ENCODE data around the gene RBKS.
A peak's percentile ranks its signal among the peaks of the same experiment; 100 is the strongest.
"Not testable (repeated sequence)": the region's sequence is repeated elsewhere in the genome, so short reads cannot be mapped to it uniquely, and the experiment has no call there.

RBKS gene

DNA sequence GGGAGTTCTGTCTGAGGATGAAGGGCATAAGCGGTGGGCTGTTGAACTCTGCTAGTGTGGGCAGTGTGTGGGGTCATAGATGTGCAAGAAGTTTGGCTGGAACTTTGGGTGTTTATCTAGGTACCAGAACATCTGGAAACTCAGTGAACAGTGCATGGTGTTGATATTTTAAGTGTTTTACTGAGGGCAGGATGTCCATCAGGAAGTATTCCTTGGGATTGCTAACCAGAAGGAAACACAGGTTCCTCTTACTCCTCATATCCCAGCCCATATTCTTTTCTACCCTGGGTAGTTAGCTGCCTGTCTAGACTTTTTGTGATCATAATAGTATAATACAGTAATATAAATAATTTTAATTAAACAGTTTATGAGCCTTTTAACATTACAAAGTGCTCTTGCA, 15.9 kb upstream of the RBKS start:
- DNase-seq (ENCODE audit: low read depth in 2 of 2), result no peak

DNA sequence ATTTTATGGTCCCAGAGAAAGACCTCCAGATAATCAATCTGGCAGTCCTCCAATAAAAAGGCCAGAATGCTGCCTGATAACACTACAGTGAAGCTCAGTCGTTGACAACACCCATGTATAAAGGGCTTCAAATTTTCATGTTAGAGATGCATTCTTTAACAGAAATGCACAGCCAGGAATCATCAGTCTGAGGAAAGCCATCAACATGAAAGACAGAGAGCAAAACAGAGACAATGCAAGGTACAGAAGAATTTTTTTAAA, 14.1 kb upstream of the RBKS start:
- no peak for DNase-seq (ENCODE audit: low read depth in 2 of 2)

DNA sequence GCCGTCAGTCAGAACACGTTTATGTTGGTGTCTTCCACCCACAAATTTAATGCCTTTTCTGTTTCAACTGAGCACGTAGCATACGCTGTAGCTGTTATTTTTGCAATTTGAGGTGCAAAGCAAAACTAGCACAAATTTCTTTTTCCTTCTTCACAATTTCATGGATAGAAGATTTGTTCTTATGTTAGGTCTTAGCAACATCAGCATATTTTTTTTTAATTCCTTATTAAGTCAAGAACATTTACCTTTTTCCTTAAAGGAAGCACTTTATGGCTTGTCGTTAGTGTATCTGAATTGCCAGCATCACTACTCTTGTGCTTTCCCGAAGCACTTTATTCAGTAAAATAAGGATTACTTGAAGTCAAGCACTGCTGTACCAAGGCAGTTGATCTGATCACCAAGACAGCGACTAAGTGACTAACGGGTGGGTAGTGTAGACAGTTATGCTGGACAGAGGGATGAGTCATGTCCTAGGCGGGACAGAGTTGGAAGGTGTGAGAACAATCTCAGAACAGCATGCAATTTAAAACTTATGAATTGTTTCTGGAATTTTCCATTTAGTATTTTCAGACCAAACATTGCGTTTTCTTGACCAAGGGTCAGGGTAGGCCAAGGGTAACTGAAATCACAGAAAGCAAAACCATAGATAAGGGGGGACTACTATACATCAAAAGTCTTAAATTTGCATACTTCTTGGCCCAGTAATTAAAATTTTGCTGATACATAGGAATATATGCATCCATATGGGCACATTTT, 13.6 kb upstream of the RBKS start:
- DNase-seq (ENCODE audit: low read depth in 2 of 2), result no peak

DNA sequence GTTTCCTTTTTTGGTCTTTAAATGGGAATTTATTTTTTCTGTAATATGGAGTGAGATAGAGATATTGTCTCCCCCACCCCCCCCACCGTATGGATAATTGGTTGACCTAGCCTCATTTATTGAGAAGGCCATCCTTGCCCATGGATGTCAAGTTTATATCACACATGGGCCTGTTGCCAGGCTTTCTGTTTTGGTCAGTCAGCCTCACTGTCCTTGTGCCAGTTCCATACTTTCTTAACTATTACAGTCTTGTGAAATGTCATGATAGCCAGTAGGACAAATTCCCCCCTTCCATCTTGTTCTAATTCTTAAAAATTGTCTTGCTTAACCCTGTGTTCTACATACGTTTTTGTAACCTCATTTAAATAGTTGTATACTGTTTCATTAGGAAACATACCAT, 12.8 kb upstream of the RBKS start:
- DNase-seq (ENCODE audit: low read depth in 2 of 2), result no peak

DNA sequence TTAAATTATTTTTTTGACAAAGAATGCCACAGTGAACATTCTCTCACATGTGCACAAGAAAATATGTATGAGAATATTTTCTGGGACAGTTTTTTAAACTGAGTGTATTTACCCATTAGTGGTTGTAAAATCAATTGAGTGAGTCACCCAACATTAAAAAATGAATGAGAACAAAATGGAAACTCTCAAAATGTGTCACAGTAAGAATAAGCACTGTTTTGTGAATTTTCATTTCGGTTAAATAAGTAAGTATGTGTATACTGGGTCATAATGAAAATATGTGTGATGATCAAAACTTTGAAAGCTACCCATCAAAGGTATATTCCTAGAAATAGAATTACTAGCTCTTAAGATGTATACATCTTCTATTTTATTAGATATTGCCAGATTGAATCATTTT, 11.9 kb upstream of the RBKS start:
- DNase-seq (ENCODE audit: low read depth in 2 of 2), result no peak

DNA sequence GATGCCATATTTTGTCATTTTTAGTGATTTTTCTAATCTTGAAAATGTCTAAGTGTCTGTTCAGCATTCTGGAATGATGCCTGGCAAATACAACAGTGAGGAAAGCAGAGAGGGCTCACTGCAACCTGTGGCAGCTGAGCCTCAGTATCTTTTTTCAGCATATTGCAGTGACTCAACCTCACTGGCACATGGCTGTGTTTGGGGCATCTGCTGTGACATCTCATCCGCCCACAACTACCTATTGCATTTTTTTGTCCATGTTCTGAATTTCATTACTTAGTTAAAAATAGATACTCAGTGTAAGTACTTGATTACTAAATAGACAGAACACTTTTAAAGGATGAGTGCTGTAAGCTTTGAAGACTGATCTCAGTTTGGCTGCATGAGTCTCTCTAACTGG, 11.0 kb upstream of the RBKS start:
- DNase-seq (ENCODE audit: low read depth in 2 of 2), result peak in 1 of 2 donors; percentile 8

DNA sequence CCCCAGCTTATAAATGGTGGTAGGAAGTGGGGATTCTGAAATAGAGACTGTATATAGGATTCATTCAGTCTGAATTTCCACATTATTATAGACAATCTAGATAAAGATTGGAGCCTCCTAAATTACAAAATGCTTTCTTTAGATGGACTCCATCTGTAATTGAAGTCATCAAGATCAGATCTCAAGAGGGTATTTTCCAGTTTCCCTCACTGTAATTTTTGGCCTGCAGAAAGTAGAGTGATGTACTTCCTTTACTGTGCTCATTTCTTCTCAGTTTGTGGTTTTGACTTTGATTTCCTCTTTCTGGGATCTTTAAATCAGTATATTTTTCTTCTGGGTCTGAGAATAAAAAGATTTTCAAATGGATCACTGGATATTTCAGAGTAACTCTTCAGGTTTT, 7.5 kb upstream of the RBKS start:
- no peak for DNase-seq (ENCODE audit: low read depth in 2 of 2)

DNA sequence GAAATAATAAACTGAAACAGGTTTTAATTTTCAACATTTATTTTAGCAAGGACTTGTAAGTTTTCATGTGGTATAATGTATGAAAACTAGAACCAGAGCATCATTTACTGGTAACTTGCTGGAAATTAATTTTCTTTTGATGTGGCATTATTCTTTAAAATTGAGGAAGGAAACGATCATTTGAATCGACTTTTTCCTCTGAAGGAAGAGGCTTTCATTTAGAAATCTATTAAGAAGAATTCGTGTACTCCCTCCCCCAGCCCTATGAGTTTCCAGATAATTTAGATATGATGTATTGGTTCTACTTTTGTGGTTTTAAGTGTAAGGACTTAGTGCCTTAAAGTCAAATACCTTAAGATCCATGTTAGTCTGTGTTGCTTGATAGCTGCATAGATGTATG, 2.8 kb upstream of the RBKS start:
- DNase-seq (ENCODE audit: low read depth in 2 of 2), result no peak

DNA sequence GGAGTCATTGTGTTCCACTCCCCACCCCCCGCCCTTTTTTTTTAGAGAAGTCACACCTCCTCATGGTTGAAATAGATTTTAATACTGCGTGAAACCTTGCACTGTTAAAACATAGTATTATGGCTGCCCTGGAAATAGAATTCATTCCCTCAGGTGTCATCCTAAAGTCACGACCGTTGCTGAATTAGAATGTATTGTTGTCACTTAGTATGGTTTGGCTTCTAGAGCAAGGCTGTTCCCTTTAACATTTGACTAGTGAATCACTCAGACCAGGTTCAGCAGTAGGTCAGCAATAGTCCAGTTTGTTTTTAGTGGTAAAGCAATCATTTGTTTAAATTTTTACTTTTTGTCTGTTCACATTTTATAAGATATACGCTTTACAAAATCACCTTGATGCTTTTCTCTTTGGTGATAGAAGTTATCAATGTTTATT, 1.5 kb upstream of the RBKS start:
- no peak for DNase-seq (ENCODE audit: low read depth in 2 of 2)

DNA sequence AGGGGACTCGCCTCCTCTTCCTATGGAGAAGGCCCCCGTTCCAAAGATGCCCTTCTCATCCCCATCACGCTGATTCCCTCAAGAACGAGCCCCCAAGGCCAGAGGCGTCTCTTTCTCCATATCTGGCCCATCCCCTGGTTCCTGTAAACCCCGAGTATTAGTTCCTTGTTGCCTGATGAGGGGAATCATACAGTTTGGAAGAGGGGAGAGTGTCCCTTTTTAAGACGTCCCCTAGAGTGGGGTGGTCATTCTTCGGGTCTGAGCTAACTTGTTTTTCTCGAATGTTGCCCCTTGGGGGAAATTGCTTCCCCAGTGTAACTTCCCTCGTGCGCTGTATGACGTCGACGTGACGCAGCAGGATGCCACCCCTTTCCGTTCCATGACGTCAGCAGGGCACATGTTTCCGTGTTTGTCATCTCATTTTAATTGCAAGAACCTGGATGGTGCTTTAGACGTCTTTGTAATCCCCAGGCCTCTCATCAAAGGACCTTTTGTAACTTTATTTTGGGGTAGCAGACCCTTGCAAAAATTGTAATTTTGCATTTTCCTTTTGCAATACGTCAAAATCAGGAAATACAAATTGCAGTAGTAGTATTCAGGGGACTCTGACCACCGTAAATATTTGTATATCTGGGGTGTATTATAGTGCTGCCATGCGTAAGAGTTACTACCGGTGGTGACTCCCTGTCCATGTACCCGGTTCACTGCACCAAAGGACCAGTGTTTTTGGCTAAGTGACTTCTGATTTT, 911 bp upstream of the RBKS start:
- peak; percentile 67 to 88 for DNase-seq (ENCODE audit: low read depth in 2 of 2)

DNA sequence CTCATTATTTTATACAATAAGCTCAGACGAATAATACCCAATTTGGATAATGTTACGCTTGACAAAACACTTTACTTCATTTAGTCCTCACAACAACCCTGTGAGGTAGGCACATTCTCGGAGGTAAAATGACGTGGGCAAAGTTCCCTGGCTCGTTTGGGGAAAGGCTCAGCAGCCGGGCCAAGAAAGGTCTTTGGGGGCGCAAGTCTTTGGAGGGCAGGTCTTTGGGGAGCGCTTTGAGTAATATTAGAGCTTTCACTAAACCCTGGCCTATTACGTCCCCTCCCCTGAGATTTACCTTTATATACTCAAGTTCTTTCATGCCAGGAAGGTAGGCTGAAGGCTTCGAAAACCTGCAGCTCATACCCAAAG, 427 bp downstream of the RBKS start:
- no peak for DNase-seq (ENCODE audit: low read depth in 2 of 2)

DNA sequence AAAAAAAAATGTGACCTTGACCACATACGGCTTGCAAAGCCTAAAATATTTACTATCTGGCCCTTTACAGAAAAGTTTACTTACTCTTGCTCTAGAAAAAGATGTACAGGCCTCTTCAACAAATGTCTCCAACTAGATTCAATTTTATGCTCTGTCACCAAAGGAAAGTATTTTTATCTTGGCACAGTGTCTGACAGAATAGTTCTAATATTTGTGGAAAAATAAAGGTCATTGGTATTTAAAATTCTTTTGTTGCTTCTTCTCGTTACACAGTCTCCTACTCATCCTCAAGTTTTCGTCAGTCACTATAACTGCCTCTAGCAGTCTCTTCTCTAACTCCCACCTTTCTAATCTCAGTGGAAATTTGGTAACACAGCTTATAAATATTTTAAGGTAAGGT, 1.4 kb downstream of the RBKS start:
- DNase-seq (ENCODE audit: low read depth in 2 of 2), result no peak

DNA sequence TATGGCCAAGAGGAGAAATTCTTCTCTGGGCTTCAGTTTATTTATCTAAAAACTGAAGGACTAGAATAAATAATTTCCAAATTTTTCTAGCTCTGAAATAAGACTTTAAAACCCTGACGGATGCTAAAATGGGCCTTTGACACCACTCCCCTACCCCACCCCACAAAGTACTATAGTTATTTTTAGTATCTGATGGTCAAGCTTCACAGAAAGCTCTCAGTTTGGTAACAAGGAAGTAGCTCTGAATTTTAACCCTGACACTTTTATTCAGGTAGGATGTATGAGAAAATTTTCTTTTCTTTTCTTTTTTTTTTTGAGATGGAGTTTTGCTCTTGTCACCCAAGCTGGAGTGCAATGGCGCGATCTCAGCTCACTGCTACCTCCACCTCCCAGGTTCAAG, 2.4 kb downstream of the RBKS start:
- DNase-seq (ENCODE audit: low read depth in 2 of 2), result no peak

DNA sequence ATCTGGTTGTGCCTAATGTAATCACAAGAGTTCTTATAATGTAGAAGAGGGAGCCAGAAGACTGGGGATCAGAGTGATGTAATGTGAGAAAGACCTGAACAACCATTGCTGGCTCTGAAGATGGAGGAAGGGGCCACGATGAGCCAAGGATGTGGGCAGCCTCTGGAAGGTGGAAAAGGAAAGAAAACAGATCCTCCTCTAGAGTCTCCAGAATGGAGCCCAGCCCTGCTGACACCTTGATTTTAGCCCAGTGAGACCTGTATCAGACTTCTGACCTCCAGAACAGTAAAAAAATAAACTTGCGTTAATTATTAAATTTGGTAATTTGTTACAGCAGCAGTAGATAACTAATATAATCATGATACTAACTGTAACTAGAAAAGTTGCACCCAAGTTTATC, 3.1 kb downstream of the RBKS start:
- DNase-seq (ENCODE audit: low read depth in 2 of 2), result no peak

DNA sequence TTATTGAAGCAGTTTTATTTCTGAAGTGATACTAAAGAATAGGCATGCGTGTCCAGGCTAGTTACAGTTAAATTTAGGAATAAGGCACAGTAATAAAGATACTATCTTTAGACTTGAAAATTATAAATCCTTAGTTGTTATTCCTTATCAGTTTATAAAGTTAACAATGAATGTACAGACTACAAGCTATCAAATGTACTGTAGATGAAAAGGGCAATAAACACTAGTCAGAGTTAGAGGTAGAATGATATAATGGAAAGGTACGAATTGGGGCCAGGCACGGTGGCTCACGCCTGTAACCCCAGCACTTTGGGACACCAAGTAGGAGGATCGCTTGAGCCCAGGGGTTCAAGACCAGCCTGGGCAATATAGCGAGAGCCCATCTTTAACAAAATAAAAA, 3.9 kb downstream of the RBKS start:
- no peak for DNase-seq (ENCODE audit: low read depth in 2 of 2)

DNA sequence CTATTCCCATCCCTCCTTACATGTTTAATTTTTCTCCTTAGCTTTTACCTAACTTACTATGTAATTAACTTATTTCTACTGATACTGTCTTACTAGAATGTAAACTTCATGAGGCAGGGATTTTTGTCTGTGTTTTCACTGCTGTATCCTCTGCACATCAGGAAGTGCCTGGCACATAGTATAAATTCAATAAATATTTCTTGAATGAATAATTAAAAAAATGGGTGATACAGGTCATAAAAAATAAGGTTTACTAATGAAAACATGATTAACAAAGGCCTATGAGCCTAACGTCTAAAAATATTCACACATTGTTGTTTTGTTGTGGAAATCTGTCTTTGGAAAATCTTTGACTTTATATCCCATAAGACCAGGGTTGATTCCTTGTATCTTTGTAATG, 4.5 kb downstream of the RBKS start:
- no peak for DNase-seq (ENCODE audit: low read depth in 2 of 2)

DNA sequence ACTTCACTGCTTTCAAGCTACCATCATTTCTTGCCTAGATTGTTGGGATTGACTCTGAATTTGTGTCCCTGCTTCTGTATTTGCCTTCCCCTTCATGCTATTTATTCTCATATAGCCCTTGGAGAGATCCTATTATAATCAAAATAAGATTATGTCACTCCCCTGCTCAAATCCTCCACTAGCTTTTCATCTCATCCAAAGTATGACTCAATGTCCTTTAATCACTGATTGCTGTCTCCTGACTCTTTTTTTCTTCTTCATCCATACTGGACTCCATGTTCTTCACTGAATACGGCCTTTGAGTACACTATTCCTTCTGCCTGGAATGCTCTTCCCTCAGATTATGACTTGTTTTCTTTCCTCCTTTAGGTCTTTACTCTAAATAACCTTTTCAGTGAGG, 5.0 kb downstream of the RBKS start:
- DNase-seq (ENCODE audit: low read depth in 2 of 2), result no peak

DNA sequence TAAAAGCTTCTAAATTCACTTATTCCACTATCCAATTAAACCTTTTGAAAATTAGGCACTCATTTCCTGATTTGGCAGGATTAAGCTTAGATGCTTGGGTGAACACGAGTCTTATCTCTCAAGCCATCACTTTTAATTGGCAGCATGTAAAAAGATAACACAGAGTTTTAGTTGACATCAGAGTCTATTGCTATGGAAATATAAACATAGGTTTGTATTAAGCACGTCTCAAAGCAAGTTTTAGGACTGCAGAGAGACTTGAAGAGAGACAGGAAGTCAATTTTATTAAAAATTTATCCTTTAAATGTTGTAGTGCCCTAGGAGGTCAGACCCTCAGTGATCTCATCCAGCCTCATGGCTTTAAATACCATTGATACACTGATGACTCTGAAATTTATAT, 5.6 kb downstream of the RBKS start:
- no peak for DNase-seq (ENCODE audit: low read depth in 2 of 2)

DNA sequence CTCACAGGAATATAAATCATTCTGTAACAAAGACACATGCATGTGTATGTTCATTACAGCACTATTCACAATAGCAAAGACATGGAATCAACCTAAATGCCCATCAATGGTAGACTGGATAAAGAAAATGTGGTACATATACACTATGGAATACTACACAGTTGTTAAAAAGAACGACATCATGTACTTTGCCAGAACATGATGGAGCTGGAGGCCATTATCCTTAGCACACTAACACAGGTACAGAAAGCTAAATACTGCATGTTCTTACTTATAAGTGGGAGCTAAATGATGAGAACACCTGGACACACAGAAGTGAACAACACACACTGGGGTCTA, 7.6 kb downstream of the RBKS start:
- DNase-seq (ENCODE audit: low read depth in 2 of 2), result not testable (repeated sequence)

DNA sequence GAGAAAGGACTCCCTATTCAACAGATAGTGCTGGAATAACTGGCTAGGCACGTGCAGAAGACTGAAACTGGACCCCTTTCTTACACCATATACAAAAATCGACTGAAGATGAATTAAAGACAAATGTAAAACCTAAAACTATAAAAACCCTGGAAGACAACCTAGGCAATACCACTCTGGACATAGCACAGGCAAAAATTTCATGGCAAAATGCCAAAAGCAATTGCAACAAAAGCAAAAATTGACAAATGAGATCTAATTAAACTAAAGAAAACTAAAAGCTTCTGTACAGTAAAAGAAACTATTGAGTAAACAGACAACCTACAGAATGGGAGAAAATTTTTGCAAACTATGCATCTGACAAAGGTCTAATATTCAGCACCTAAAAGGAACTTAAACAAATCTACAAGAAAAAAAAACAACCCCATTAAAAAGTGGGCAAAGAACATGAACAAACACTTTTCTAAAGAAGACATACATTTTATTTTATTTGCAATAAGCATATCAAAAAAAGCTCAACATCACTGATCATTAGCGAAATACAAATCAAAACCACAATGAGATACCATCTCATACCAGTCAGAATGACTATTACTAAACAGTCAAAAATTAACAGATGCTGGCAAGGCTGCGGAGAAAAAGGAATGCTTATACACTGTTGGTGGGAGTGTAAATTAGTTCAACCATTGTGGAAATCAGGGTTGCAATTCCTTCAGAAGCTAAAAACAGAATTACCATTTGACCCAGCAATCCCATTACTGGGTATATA, 8.2 kb downstream of the RBKS start:
- DNase-seq (ENCODE audit: low read depth in 2 of 2), result not testable (repeated sequence)

DNA sequence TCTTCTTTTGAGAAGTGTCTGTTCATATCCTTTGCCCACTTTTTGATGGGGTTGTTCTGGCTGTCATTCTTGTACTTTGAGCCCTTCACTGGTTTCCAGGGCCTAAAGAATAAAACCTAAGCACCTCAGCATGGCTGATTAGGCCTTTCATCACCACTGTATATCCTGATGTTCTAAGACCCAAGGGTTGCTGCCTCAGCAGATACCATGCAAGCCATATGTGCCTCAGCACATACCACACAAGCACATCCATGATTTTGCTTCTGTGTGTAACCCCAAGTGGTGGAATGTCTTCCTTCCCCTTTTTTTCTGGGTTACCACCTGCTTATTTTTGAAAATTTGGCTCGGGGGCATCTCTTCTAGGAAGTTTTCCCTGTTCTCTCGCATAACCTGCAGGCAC, 11.4 kb downstream of the RBKS start:
- no peak for DNase-seq (ENCODE audit: low read depth in 2 of 2)

DNA sequence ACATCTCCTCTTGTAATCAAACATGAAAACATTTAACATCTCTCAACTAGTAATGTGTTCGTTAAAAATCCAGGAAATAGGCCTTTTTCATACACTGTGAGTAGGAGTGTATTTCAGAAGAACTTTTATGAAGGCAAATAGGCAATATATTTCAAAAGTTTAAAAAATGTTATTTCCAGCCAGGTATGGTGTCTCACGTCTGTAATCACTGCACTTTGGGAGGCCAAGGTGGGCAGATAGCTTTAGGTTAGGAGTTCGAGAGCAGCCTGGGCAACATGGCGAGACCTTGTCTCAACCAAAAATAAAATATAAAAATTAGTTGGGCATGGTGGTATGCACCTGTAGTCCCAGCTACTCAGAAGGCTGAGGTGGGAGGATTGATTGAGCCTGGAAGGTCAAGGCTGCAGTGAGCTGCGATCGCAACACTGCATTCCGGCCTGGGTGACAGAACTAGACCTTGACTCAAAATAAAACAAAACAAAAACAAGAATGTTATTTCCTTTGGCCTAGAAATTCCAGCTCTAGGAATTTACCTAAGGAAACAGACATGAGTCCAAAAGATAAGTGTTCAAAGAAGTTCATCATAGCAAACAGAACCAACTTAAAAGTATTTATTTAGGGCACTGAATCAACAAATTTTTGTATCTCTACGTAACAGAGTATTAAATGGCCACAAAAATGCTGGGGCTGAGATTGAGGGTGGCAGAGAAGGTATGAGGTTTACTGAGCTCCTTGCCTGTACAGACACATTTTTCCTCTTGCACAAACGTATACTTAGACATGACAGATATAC, 14.9 kb downstream of the RBKS start:
- no peak for DNase-seq (ENCODE audit: low read depth in 2 of 2)
